ENCODE results near the gene TMEM61.

The TMEM61 gene

DNA sequence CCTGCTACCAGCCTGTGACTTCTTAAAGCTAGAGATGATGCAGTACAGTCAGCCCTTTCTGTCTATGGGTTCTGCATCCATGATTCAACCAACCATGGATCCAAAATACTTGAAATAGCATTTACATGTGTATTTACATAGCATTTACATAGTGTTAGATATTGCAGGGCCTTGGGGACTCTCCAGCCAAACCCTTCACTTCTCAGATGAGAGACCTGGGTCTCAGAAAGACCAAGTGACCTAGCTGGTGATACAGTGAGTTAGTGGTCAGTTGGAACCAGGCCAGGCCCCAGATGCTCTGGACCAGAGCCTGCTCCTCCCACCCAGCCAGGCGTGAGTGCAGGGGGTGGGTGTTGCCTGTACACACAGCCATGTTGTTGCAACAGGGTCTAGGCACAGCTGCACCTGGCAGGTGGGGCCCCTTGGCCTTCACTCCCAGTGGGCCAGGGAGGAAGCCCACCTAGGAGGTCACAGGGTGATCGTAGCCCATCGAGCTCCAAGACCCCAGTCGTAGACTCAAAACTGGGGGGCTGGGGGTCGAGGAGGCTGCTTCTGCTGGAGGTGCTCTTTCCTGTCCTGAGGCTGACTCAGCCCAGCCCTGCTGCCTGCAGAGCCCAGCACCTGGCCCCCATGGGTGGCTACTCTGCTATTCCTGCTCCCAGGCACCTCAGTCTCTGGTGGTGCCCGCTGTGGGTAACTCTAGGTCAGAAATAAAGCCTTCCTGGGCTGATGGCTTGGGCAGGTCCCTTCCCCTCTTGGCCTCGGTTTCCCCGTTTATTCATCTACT lies 7.7 kb downstream of the TMEM61 start:
- no peak overlapping the region for H3K4me3 ChIP-seq (ENCODE audit: low read length)
- H3K27me3 ChIP-seq (ENCODE audit: control insufficient read depth, insufficient read depth, low read length) = peaks cover 24% of the 10 kb centered on the region
- H3K4me2 ChIP-seq (ENCODE audit: low read length) = no peak overlapping the region
- H3K9me3 ChIP-seq (replicated peaks; ENCODE audit: low read length) = no peaks in the 10 kb centered on the region
- H3K9ac ChIP-seq (ENCODE audit: low read depth, low read length) = no peak overlapping the region
- H3K36me3 ChIP-seq (ENCODE audit: insufficient read depth, low read length) = no peaks in the 10 kb centered on the region
- H3K4me1 ChIP-seq (ENCODE audit: control insufficient read depth, insufficient read depth, low read length) = no peaks in the 10 kb centered on the region

DNA sequence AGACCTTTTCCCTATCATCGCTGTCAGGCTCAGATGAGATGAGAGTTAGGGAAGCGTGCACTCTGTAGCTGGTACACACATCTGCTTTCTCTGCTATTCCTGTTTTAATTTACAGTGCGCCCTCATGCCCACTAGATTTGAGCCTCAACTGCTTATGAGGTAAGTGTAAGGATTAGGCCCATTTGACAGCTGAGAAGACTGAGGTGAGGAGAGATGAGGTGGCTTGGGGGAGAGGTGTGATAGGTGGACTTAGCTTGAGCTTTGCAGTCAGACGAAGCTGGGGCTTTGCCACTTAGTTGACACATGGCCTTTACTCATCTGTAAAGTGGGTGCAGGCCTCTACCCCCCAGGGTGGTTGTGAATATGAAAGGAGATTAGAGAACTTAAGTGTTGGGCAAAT lies 8.5 kb downstream of the TMEM61 start:
- peaks cover 17% of the 10 kb centered on the region for H3K27me3 ChIP-seq (ENCODE audit: control insufficient read depth, insufficient read depth, low read length)
- no peaks in the 10 kb centered on the region for H3K4me1 ChIP-seq (ENCODE audit: control insufficient read depth, insufficient read depth, low read length)
- H3K36me3 ChIP-seq (ENCODE audit: insufficient read depth, low read length) = no peaks in the 10 kb centered on the region
- H3K9ac ChIP-seq (ENCODE audit: low read depth, low read length) = no peak overlapping the region
- no peaks in the 10 kb centered on the region for H3K9me3 ChIP-seq (replicated peaks; ENCODE audit: low read length)
- H3K4me3 ChIP-seq (ENCODE audit: low read length) = no peak overlapping the region
- H3K4me2 ChIP-seq (ENCODE audit: low read length) = no peak overlapping the region

DNA sequence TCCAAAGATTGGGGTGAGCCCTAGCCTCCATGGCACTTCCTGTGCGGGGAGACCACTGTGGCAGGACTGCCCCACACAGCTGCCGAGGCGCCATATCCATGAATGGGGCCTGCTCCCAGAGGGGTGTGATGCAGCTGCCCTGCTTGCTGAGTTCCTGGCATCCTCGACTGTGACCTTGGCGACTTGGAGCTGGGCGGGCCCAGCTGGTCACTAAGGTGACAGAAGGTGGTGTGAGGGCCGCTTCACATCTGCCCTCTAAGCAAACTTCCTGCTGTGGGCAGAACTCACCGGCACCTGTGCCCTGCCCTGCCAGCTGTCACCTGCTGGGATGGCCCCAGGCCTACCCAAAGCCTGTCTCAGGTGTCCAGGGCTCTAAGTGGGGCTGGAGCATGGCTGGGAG lies 9.0 kb downstream of the TMEM61 start:
- no peak overlapping the region for H3K9ac ChIP-seq (ENCODE audit: low read depth, low read length)
- no peaks in the 10 kb centered on the region for H3K36me3 ChIP-seq (ENCODE audit: insufficient read depth, low read length)
- H3K9me3 ChIP-seq (replicated peaks; ENCODE audit: low read length) = no peaks in the 10 kb centered on the region
- H3K4me1 ChIP-seq (ENCODE audit: control insufficient read depth, insufficient read depth, low read length) = no peaks in the 10 kb centered on the region
- H3K27me3 ChIP-seq (ENCODE audit: control insufficient read depth, insufficient read depth, low read length) = peaks cover 12% of the 10 kb centered on the region
- H3K4me3 ChIP-seq (ENCODE audit: low read length) = no peak overlapping the region
- no peak overlapping the region for H3K4me2 ChIP-seq (ENCODE audit: low read length)

DNA sequence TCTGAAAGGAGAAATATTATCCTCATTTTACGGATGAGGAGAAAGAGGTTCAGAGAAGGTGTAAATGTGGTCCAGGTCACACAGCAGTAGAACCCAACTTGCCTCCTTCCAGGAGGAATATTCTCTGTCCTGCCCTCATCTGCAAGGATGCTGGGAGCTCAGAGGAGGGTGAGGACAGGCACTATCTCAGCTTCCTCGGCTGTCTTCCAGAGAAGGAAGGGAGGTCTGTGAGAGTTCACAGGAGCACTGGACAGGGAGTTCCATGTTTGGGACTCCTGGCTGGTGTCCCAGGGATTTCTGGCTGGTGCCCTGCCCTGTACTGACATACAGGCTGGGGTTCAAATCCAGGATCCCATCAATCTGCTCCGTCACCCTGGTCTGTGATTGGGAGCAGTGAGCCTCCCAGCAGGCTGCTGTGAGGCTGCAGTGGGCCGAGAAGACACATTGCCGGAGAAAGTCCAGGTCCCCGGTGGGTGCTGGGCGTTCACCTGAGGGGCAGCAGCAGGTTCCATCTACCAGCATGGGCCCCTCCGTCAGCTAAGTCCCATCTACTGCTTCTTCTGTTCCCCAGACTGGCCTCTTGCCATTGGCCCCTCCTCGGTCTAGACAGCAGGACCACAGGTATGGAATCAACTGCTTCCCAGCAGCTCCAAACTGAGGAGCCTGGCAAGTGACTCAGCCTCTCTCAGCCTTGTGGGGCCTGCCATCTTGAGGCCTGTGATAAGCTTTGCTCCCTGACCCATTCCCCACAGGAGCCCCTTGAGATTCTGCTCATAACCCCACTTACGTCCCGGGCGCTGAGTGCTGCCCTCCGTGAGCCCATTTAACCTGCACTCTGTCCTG lies 9.8 kb downstream of the TMEM61 start:
- no peaks in the 10 kb centered on the region for H3K4me1 ChIP-seq (ENCODE audit: control insufficient read depth, insufficient read depth, low read length)
- H3K4me2 ChIP-seq (ENCODE audit: low read length) = no peak overlapping the region
- H3K9ac ChIP-seq (ENCODE audit: low read depth, low read length) = no peak overlapping the region
- H3K9me3 ChIP-seq (replicated peaks; ENCODE audit: low read length) = no peaks in the 10 kb centered on the region
- no peak overlapping the region for H3K4me3 ChIP-seq (ENCODE audit: low read length)
- H3K27me3 ChIP-seq (ENCODE audit: control insufficient read depth, insufficient read depth, low read length) = peaks cover 16% of the 10 kb centered on the region
- H3K36me3 ChIP-seq (ENCODE audit: insufficient read depth, low read length) = no peaks in the 10 kb centered on the region

DNA sequence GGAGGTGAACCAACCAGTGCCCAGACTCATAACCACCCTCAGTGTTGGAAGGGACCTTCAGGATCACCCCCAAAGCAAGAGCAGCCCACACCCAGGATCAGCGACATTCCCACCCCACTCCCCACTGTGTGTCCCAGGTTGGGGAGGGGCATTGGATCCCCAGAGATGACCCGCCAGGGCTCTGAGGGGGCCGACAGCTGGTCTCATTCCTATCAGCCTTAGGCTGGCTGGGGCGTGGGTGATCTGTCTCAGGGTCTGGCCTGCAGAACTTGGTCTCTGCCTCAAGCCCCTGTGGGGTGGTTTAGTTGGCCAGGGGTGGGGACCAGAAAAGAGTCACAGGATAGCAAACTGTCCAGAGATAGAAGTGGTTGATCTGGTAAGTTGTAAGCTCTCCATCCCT lies 10.5 kb downstream of the TMEM61 start:
- Histone ChIP-seq H3K9me3 (replicated peaks; ENCODE audit: low read length) (no peaks in the 10 kb centered on the region), H3K4me3 (ENCODE audit: low read length) (no peak overlapping the region), H3K9ac (ENCODE audit: low read depth, low read length) (no peak overlapping the region), H3K27me3 (ENCODE audit: control insufficient read depth, insufficient read depth, low read length) (peaks cover 23% of the 10 kb centered on the region), H3K4me1 (ENCODE audit: control insufficient read depth, insufficient read depth, low read length) (no peaks in the 10 kb centered on the region), H3K36me3 (ENCODE audit: insufficient read depth, low read length) (no peaks in the 10 kb centered on the region), H3K4me2 (ENCODE audit: low read length) (no peak overlapping the region)

DNA sequence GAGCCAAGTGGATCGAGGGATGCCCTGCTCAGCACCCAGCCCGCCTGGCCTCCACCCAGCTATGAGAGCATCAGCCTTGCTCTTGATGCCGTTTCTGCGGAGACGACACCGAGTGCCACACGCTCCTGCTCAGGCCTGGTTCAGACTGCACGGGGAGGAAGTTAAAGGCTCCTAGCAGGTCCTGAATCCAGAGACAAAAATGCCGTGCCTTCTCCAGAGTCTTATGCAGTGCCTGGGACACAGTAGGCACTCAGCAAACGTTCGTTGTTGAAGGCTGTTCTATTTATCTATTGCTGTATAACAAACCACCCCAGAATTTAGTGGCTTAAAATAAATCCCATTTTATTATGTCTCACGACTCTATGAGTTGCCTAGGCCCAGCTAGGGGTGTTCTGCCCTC lies 11.5 kb downstream of the TMEM61 start:
- H3K4me3 ChIP-seq (ENCODE audit: low read length) = no peak overlapping the region

DNA sequence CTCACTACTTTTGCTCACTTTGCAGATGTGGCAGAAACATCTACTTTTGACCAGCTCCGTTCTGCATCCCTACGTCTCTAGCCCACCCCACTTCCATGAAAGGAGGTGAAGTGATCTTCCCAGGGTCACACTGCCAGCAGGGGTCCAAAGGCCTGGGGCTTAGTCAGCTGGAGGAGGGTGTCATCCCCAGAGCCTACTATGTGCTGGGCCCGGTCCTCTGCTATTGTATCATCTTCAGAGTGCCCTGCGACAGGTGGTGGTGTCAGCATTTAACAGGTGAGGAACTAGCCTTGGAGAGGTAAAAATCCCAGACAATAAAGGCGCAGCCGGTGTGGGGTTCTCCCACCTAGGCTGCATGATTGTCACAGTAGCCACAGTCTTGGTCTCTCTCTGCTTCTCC lies 12.7 kb downstream of the TMEM61 start:
- no peak overlapping the region for H3K4me2 ChIP-seq (ENCODE audit: low read length)

More for the DNA sequence above, 11.5 kb downstream of the TMEM61 start:
- Histone ChIP-seq H3K9ac (ENCODE audit: low read depth, low read length) (no peak overlapping the region), H3K27me3 (ENCODE audit: control insufficient read depth, insufficient read depth, low read length) (peaks cover 24% of the 10 kb centered on the region), H3K4me1 (ENCODE audit: control insufficient read depth, insufficient read depth, low read length) (no peaks in the 10 kb centered on the region), H3K4me2 (ENCODE audit: low read length) (no peak overlapping the region), H3K36me3 (ENCODE audit: insufficient read depth, low read length) (no peaks in the 10 kb centered on the region), H3K9me3 (replicated peaks; ENCODE audit: low read length) (no peaks in the 10 kb centered on the region)

DNA sequence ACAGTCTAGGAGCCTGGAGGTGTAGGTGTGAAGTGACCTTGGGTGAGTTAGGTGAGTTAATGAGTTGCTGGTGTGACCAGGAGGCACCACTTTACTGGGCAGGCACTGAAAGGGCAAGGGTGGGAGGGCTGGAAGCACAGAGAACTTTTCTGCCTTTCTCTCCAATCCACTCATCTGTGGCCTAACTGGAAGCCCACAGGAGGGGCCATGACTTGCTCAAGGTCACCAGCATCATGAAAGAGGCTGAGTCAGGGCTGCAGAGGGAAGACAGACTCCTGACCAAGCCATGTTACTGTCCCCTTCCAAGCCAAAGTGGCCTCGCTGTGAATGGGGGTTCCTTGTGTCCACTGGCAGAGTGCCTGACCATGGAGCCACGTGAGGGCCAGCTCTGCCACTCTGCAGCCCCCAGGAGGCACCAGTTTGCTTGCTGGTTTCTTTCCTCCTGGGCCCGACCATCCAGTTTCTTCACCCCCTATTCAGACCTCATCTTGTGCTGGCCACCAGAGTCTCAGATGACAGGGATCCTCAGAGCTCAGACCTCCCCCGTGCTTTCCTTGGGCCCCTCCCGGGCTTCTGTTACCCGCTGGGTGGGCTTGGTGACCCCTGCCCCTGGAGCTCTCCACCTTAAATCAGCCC lies 14.0 kb downstream of the TMEM61 start:
- peaks cover 44% of the 10 kb centered on the region for H3K27me3 ChIP-seq (ENCODE audit: control insufficient read depth, insufficient read depth, low read length)
- no peak overlapping the region for H3K4me2 ChIP-seq (ENCODE audit: low read length)
- no peaks in the 10 kb centered on the region for H3K9me3 ChIP-seq (replicated peaks; ENCODE audit: low read length)
- no peaks in the 10 kb centered on the region for H3K4me1 ChIP-seq (ENCODE audit: control insufficient read depth, insufficient read depth, low read length)
- H3K4me3 ChIP-seq (ENCODE audit: low read length) = no peak overlapping the region
- H3K9ac ChIP-seq (ENCODE audit: low read depth, low read length) = no peak overlapping the region
- H3K36me3 ChIP-seq (ENCODE audit: insufficient read depth, low read length) = no peaks in the 10 kb centered on the region

More for the DNA sequence above, 12.7 kb downstream of the TMEM61 start:
- Histone ChIP-seq H3K27me3 (ENCODE audit: control insufficient read depth, insufficient read depth, low read length) (peaks cover 34% of the 10 kb centered on the region), H3K9me3 (replicated peaks; ENCODE audit: low read length) (no peaks in the 10 kb centered on the region), H3K36me3 (ENCODE audit: insufficient read depth, low read length) (no peaks in the 10 kb centered on the region), H3K4me3 (ENCODE audit: low read length) (no peak overlapping the region), H3K4me1 (ENCODE audit: control insufficient read depth, insufficient read depth, low read length) (no peaks in the 10 kb centered on the region), H3K9ac (ENCODE audit: low read depth, low read length) (no peak overlapping the region)

DNA sequence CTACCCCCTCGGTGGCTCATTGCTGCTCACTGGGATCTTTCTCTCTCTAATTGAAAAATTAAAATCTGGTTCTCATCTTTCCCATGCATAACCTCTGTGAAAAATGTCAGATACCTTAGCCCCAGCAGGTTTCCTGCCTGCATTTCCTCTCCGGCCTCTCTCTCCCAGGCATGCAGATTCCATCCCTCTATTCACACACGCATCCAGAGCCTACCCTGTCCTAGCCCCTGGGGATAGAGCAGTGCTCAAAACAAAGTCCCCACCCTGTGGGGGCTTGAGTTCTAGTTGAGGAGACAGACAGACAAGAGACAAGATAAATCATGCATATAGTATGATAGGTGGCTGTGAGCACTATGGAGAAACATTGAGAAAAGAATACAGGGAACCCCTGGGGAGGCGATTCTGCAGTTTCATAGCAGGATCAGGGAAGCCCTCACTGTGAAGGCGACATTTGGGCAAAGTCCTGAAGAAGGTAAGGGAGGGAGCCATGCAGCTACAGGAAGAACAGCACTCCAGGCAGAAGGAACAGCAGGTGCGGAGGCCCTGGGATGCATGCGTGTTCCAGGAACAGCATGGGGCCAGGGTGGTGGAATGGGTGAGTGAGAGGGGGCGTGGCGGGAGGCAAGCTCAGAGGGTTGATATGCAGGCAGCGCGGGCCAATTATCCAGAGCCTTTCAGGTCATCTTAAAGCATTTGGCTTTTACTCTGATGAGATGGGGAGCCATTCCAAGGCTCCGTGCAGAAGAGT lies 14.8 kb downstream of the TMEM61 start:
- no peaks in the 10 kb centered on the region for H3K4me1 ChIP-seq (ENCODE audit: control insufficient read depth, insufficient read depth, low read length)
- peaks cover 49% of the 10 kb centered on the region for H3K27me3 ChIP-seq (ENCODE audit: control insufficient read depth, insufficient read depth, low read length)

DNA sequence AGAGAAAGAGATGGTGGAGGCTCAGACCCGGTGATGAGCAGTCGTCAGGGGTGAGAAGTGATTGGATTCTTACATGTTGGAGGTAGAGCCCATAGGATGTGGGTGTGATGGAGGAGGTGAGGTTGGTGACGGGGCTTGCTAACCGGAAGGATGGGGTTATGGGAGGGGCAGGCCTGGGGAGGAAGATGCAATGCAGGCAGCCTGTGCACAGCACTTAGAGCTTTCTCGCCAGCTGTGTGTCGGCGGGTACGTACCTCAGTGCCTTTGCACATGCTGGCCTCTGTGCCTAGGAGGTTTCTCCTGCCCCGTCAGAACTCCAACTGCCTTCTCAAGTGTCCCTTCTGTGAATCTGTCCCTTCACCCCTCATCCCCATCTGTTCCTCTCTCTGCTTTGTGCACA lies 15.4 kb downstream of the TMEM61 start:
- H3K9ac ChIP-seq (ENCODE audit: low read depth, low read length) = no peak overlapping the region
- H3K4me2 ChIP-seq (ENCODE audit: low read length) = no peak overlapping the region
- no peaks in the 10 kb centered on the region for H3K9me3 ChIP-seq (replicated peaks; ENCODE audit: low read length)
- H3K27me3 ChIP-seq (ENCODE audit: control insufficient read depth, insufficient read depth, low read length) = peaks cover 54% of the 10 kb centered on the region
- no peaks in the 10 kb centered on the region for H3K4me1 ChIP-seq (ENCODE audit: control insufficient read depth, insufficient read depth, low read length)
- H3K4me3 ChIP-seq (ENCODE audit: low read length) = no peak overlapping the region
- no peaks in the 10 kb centered on the region for H3K36me3 ChIP-seq (ENCODE audit: insufficient read depth, low read length)

More for the DNA sequence above, 14.8 kb downstream of the TMEM61 start:
- no peak overlapping the region for H3K4me3 ChIP-seq (ENCODE audit: low read length)
- no peaks in the 10 kb centered on the region for H3K36me3 ChIP-seq (ENCODE audit: insufficient read depth, low read length)
- no peak overlapping the region for H3K9ac ChIP-seq (ENCODE audit: low read depth, low read length)
- no peak overlapping the region for H3K4me2 ChIP-seq (ENCODE audit: low read length)
- H3K9me3 ChIP-seq (replicated peaks; ENCODE audit: low read length) = no peaks in the 10 kb centered on the region

DNA sequence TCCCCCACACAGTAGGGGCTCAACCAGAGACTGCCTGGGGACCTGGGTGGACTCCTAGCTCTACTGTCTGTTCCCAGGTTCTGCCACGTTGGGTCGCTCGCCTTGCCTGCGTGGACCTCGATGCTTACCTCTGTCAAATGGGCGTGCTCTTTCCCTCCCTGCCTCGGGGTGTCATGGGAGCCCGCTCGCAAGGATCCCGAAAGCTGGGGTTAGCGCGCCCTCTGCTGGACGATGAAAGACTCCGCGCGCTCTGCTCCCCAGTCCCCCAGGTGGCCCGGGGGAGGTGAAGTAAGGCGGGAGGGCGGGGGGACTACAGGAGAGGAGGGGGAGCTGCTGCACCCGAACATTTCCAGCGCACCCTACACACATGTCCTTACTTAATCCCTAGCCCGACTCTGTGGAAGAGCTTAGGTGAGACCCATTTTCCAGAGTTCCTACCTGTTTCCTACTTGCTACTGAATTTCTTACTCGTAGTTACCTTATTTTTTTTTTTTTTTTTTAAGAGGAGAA lies 16.0 kb downstream of the TMEM61 start:
- no peak overlapping the region for H3K9ac ChIP-seq (ENCODE audit: low read depth, low read length)
- peak overlapping the region; percentile 34 for H3K4me2 ChIP-seq (ENCODE audit: low read length)
- H3K4me1 ChIP-seq (ENCODE audit: control insufficient read depth, insufficient read depth, low read length) = no peaks in the 10 kb centered on the region
- no peak overlapping the region for H3K4me3 ChIP-seq (ENCODE audit: low read length)
- H3K36me3 ChIP-seq (ENCODE audit: insufficient read depth, low read length) = no peaks in the 10 kb centered on the region
- no peaks in the 10 kb centered on the region for H3K9me3 ChIP-seq (replicated peaks; ENCODE audit: low read length)
- H3K27me3 ChIP-seq (ENCODE audit: control insufficient read depth, insufficient read depth, low read length) = peaks cover 60% of the 10 kb centered on the region

Data from skeletal muscle satellite cell (primary cell).